Lower lobe of right lung (tissue), 2 donors: ENCODE results near the gene PALLD. TPM values are rescaled to one million over a fixed set of nuclear protein-coding genes. Genes with fewer than 3 reads are reported as not detected.

Experiments
- ATAC-seq, 2 donors: fragments of 200-7000 bp; cut with Tn5 transposase; one replicate each; pipeline ENCODE4 v1.9.1; 2020 to 2022; ENCODE audit warnings: mild to moderate bottlenecking in 2 of 2, moderate library complexity in 2 of 2
- DNase-seq: peaks from one replicate; pipeline ENCODE4 v3.0.0-alpha.2; 2020
- H3K27ac ChIP-seq: fragments of 200-600 bp; one replicate; pipeline ENCODE4 v1.8.0; 2022
- H3K27me3 ChIP-seq: fragments of 200-600 bp; one replicate; pipeline ENCODE4 v1.8.0; 2022; ENCODE audit warnings: low read depth
- H3K36me3 ChIP-seq: fragments of 200-600 bp; one replicate; pipeline ENCODE4 v1.8.0; 2022; ENCODE audit warnings: mild to moderate bottlenecking
- H3K4me1 ChIP-seq: fragments of 200-600 bp; one replicate; pipeline ENCODE4 v1.8.0; 2022
- H3K4me3 ChIP-seq: fragments of 200-600 bp; one replicate; pipeline ENCODE4 v1.8.0; 2022; ENCODE audit warnings: mild to moderate bottlenecking
- H3K9me3 ChIP-seq: fragments of 200-600 bp; one replicate; pipeline ENCODE4 v1.8.0; 2022
- CTCF ChIP-seq: fragments of 200-600 bp; IDR thresholded peaks from one replicate; pipeline ENCODE4 v1.8.0; 2022; ENCODE audit warnings: antibody characterized with exemption, mild to moderate bottlenecking
- intact Hi-C: fragments of 100-400 bp; cut with DNase I; formaldehyde crosslinking; loops from one replicate; pipeline ENCODE4 v1.11.0; 2022
- total RNA-seq: library from RNA; stranded (reverse); fragmentation: NEBNext Ultra II Directional; extraction: Animal tissue kit (Norgen Biotek cat#: 25700); gene quantifications from one replicate; pipeline ENCODE4 v1.2.1, GENCODE V29; 2021
- donor health status: DM: no; HTN: yes; CAD: no; lungs with severe emphysema.

Gene PALLD
- total RNA-seq, 1 donor from 2014 or later, result 91.9 TPM

GRCh38 chr4:168734703-168735678 lies 238.1 kb downstream of the PALLD start:
- TF ChIP-seq CTCF, result no peak
- DNase-seq (no peak), ATAC-seq (no peak)

GRCh38 chr4:168735735-168736134 lies 238.9 kb downstream of the PALLD start:
- intact Hi-C loops, result no loop called here
- Histone ChIP-seq H3K27me3 (no peaks in the 10 kb centered on the region), H3K27ac (peak overlapping the region; percentile 5), H3K9me3 (no peaks in the 10 kb centered on the region), H3K36me3 (no peaks in the 10 kb centered on the region), H3K4me3 (no peak overlapping the region), H3K4me1 (peaks cover 7% of the 10 kb centered on the region)
- TF ChIP-seq CTCF, result no peak
- no peak for DNase-seq
- ATAC-seq, result no peak

More at GRCh38 chr4:168734703-168735678, 238.1 kb downstream of the PALLD start:
- Histone ChIP-seq H3K36me3 (no peaks in the 10 kb centered on the region), H3K27me3 (no peaks in the 10 kb centered on the region), H3K4me3 (no peak overlapping the region), H3K4me1 (peaks cover 5% of the 10 kb centered on the region), H3K27ac (peak overlapping the region; percentile 34), H3K9me3 (no peaks in the 10 kb centered on the region)
- intact Hi-C loops, result no loop called here

GRCh38 chr4:168736860-168737805 lies 240.3 kb downstream of the PALLD start:
- TF ChIP-seq CTCF, result no peak
- no peaks in the 10 kb centered on the region for H3K36me3 ChIP-seq
- DNase-seq, result no peak
- H3K4me3 ChIP-seq, result no peak overlapping the region
- intact Hi-C loops, result no loop called here
- H3K27me3 ChIP-seq, result no peaks in the 10 kb centered on the region
- no peaks in the 10 kb centered on the region for H3K9me3 ChIP-seq
- no peak for ATAC-seq
- peak overlapping the region; percentile 33 for H3K27ac ChIP-seq
- peaks cover 12% of the 10 kb centered on the region for H3K4me1 ChIP-seq

GRCh38 chr4:168737806-168738172 lies 240.9 kb downstream of the PALLD start:
- TF ChIP-seq CTCF, result no peak
- Histone ChIP-seq H3K36me3 (no peaks in the 10 kb centered on the region), H3K4me3 (no peak overlapping the region), H3K4me1 (peaks cover 15% of the 10 kb centered on the region), H3K27me3 (no peaks in the 10 kb centered on the region), H3K9me3 (no peaks in the 10 kb centered on the region), H3K27ac (peak overlapping the region; percentile 33)
- intact Hi-C loops, result no loop called here
- DNase-seq, result no peak
- peak; percentile 16 to 72 for ATAC-seq

GRCh38 chr4:168739886-168740285 lies 243.0 kb downstream of the PALLD start:
- H3K27me3 ChIP-seq, result no peaks in the 10 kb centered on the region
- H3K4me1 ChIP-seq, result peaks cover 15% of the 10 kb centered on the region
- intact Hi-C loops, result no loop called here
- no peak for DNase-seq
- H3K27ac ChIP-seq, result no peak overlapping the region
- ATAC-seq, result no peak
- no peak for TF ChIP-seq CTCF
- no peaks in the 10 kb centered on the region for H3K9me3 ChIP-seq
- H3K4me3 ChIP-seq, result no peak overlapping the region
- no peaks in the 10 kb centered on the region for H3K36me3 ChIP-seq
